Keratinocyte (primary cell): ENCODE data around the gene HEATR1.

Experiments
- CTCF ChIP-seq, 3 experiments: IDR thresholded peaks in 1 of 3; conservative IDR thresholded peaks in 1 of 3; optimal IDR thresholded peaks in 1 of 3; 2 replicates in 2 of 3; 3 replicates in 1 of 3; pipeline versions ENCODE3 to v1.5.1; 2011; ENCODE audit warnings: low read length in 3 of 3, mild to moderate bottlenecking in 3 of 3, moderate library complexity in 2 of 3, control low read depth in 1 of 3, inconsistent platforms in 1 of 3; ENCODE audit not compliant: insufficient read depth in 2 of 3; ENCODE audit errors: extremely low read depth in 1 of 3
- EZH2 ChIP-seq: IDR thresholded peaks from one replicate; pipeline ENCODE4 v1.6.1; 2012; ENCODE audit warnings: inconsistent platforms, mild to moderate bottlenecking, low read length, moderate library complexity

GRCh38 chr1:236543065-236543669, 61.1 kb downstream of the HEATR1 start:
- TF ChIP-seq CTCF (optimal IDR thresholded peaks at IDR 0.05 in 1 of 3, IDR thresholded peaks at IDR 0.05 in 1 of 3, conservative IDR thresholded peaks at IDR 0.05 in 1 of 3; ENCODE audit: extremely low read depth in 1 of 3, insufficient read depth in 2 of 3, low read length in 3 of 3) (no peak), EZH2 (no peak)
